Body of pancreas (tissue), 4 donors: ENCODE measurements around the gene PRPF18.

ENCODE experiments used
- POLR2A ChIP-seq, 3 donors: fragments of 450-650 bp; IDR thresholded peaks; one replicate each; pipeline ENCODE4 v1.6.1; 2016; ENCODE audit warnings: antibody characterized with exemption in 3 of 3, mild to moderate bottlenecking in 2 of 3
- TF ChIP-seq, protein P1 (sequence below), 7 experiments: fragments of 450-650 bp in 4 of 7; fragments of 200-600 bp in 3 of 7; sonication (generic) in 3 of 7; IDR thresholded peaks; one replicate each; pipeline ENCODE4 v1.5.1; 2016 to 2019; ENCODE audit warnings: antibody characterized with exemption in 7 of 7

- TF ChIP-seq, protein P1, sequence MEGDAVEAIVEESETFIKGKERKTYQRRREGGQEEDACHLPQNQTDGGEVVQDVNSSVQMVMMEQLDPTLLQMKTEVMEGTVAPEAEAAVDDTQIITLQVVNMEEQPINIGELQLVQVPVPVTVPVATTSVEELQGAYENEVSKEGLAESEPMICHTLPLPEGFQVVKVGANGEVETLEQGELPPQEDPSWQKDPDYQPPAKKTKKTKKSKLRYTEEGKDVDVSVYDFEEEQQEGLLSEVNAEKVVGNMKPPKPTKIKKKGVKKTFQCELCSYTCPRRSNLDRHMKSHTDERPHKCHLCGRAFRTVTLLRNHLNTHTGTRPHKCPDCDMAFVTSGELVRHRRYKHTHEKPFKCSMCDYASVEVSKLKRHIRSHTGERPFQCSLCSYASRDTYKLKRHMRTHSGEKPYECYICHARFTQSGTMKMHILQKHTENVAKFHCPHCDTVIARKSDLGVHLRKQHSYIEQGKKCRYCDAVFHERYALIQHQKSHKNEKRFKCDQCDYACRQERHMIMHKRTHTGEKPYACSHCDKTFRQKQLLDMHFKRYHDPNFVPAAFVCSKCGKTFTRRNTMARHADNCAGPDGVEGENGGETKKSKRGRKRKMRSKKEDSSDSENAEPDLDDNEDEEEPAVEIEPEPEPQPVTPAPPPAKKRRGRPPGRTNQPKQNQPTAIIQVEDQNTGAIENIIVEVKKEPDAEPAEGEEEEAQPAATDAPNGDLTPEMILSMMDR (IDR thresholded peaks at IDR 0.05), result no peak
- TF ChIP-seq POLR2A (IDR thresholded peaks at IDR 0.05), result no peak
Observed at GRCh38 chr10:13560597-13560996, 26.2 kb upstream of the PRPF18 start.
